Small intestine (tissue), 7 donors: Measurements from ENCODE around the gene HBG2. TPM values are rescaled to one million over a fixed set of nuclear protein-coding genes. Genes with fewer than 3 reads are reported as not detected.

Experiments
- DNase-seq, 2 donors: peaks; one replicate each; pipeline versions ENCODE4 v3.0.0 to v3.0.0-alpha.2; 2013
- FAIRE-seq: peaks from 2 replicates; lab custom pipeline; 2012; peaks lifted over from hg19 to GRCh38; lab: Jason Lieb, UNC
- H3K27ac ChIP-seq, 3 donors: one replicate each; pipeline ENCODE4 v1.5.1; 2013; ENCODE audit warnings: low read length in 2 of 3, mild to moderate bottlenecking in 2 of 3, control low read depth in 1 of 3, inconsistent platforms in 1 of 3, low read depth in 1 of 3, moderate library complexity in 1 of 3
- H3K27me3 ChIP-seq, 3 donors: one replicate each; pipeline ENCODE4 v1.6.1; 2013; ENCODE audit warnings: low read length in 3 of 3, inconsistent platforms in 1 of 3; ENCODE audit not compliant: control insufficient read depth in 3 of 3, insufficient read depth in 3 of 3
- H3K36me3 ChIP-seq, 3 donors: one replicate each; pipeline ENCODE4 v1.6.1; 2013; ENCODE audit warnings: low read length in 3 of 3, inconsistent platforms in 1 of 3, low read depth in 1 of 3, mild to moderate bottlenecking in 1 of 3, moderate library complexity in 1 of 3; ENCODE audit not compliant: control insufficient read depth in 3 of 3, insufficient read depth in 2 of 3
- H3K4me1 ChIP-seq, 3 donors: one replicate each; pipeline ENCODE4 v1.6.1; 2013; ENCODE audit warnings: low read length in 2 of 3, inconsistent platforms in 1 of 3, low read depth in 1 of 3, mild to moderate bottlenecking in 1 of 3, moderate library complexity in 1 of 3; ENCODE audit not compliant: control insufficient read depth in 3 of 3, insufficient read depth in 2 of 3
- H3K4me3 ChIP-seq, 3 donors: one replicate each; pipeline ENCODE4 v1.5.1; 2013; ENCODE audit warnings: low read length in 3 of 3, control low read depth in 1 of 3, inconsistent platforms in 1 of 3, low read depth in 1 of 3, mild to moderate bottlenecking in 1 of 3, moderate library complexity in 1 of 3
- H3K9me3 ChIP-seq, 2 donors: one replicate each; pipeline ENCODE4 v1.6.1; 2013; ENCODE audit warnings: low read depth in 1 of 2, low read length in 1 of 2; ENCODE audit not compliant: control insufficient read depth in 2 of 2, insufficient read depth in 1 of 2
- WGBS, 3 donors: extraction: QIAGEN DNeasy Blood & Tissue Kit; methylation state at CpG; one replicate each; pipeline ENCODE4 v1.1.7; 2013; 5-methylcytosine and 5-hydroxymethylcytosine counted together
- polyA plus RNA-seq, 4 donors: library from polyadenylated mRNA; stranded (reverse) in 3 of 4; unstranded in 1 of 4; fragments of 200-250 nt in 3 of 4; fragments of 120-200 nt in 1 of 4; gene quantifications; one replicate each; pipeline versions ENCODE4 v1.2.1 to v1.2.3, GENCODE V29; 2013
- donor health status: healthy with polysubstance abuse.
- donor health status: control.
- donor health status: control.
- donor health status: Bipolar disorder and iron deficiency.
- donor health status: healthy.

Gene HBG2
- polyA plus RNA-seq, 4 donors: 857 TPM; not detected in 3

DNA sequence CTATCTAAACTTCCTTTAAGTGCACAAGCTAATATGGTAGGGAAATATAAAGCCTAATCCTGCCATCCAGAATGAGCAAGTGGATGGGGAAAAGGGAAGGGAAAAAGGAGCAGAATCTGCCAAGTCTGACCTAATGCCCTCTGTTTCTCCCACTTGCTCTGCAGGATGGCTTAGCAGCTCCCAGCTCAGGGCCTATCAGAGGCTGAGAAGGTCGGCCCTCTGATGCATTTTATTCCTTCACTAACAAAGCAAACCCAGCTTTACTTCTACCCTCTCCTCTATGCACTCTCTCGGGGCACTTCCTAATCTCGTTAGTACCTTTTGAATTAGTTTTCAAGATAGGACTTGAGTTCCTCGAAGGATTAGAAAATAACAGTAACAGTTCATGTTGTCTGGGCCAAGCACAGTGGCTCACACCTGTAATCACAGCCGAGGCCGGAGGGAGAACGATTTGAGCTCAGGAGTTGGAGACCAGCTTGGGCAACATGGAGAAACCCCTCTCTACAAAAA lies 44.1 kb downstream of the HBG2 start:
- no peak for FAIRE-seq

DNA sequence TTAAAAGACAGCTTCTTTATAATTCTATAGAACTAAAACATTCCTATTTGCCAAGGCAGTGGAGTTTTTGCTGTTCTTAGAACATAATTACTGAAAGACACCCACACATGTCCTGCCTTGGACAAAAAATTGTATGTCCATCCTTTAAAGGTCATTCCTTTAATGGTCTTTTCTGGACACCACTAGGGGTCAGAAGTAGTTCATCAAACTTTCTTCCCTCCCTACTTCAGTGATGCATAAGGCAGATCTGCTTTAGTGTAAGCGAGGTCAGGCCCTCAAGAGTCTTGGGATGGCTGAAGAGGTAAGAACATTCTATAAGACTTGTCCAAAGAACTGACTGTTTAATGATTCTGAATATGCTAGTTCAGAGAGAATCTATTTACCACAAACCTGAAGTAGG lies 49.8 kb downstream of the HBG2 start:
- FAIRE-seq (no peak), DNase-seq (peak in 1 of 2 donors; percentile 11)
- 18 to 36% (median 34%) methylated on average over 1 of the region's 1 CpG for WGBS, 3 donors
- Histone ChIP-seq H3K36me3 (no peaks in the 10 kb centered on the region), H3K4me1 (no peaks in the 10 kb centered on the region), H3K9me3 (no peaks in the 10 kb centered on the region), H3K27me3 (no peaks in the 10 kb centered on the region), H3K4me3 (no peak overlapping the region), H3K27ac (no peak overlapping the region)

More for the DNA sequence above, 44.1 kb downstream of the HBG2 start:
- no peaks in the 10 kb centered on the region for H3K36me3 ChIP-seq
- no peak overlapping the region for H3K4me3 ChIP-seq
- no peaks in the 10 kb centered on the region for H3K27me3 ChIP-seq
- no peak for DNase-seq
- H3K27ac ChIP-seq: no peak overlapping the region
- WGBS, 3 donors: 49 to 58% (median 50%) methylated on average over 7 of the region's 7 CpGs
- no peaks in the 10 kb centered on the region for H3K9me3 ChIP-seq
- H3K4me1 ChIP-seq: no peaks in the 10 kb centered on the region

DNA sequence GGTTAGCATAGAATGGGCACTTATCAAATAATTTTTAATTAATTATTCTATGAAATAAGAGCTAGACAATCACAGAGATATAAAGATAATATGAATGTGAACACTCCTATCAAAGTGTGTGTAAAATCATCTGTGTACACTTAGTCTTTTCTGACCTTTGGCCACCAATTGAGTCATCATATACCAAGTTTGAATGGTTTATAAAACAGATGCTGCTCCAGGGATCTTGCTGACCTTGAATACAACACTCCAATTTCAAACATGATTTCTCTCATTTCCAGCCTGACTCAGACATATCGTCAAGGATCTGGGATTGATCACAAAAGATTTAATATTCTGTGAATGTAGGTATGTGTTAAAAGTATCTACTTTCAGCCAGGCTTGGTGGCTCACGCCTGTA lies 51.2 kb downstream of the HBG2 start:
- Histone ChIP-seq H3K4me1 (no peaks in the 10 kb centered on the region), H3K4me3 (no peak overlapping the region), H3K36me3 (no peaks in the 10 kb centered on the region), H3K27me3 (no peaks in the 10 kb centered on the region), H3K27ac (no peak overlapping the region), H3K9me3 (no peaks in the 10 kb centered on the region)
- WGBS, 3 donors: 76 to 84% (median 76%) methylated on average over 2 of the region's 2 CpGs
- FAIRE-seq (no peak), DNase-seq (peak in 1 of 2 donors; percentile 17)

Other genes starting within 250 kb of the HBG2 start
- not detected for gene OR52J3, start 208.3 kb downstream of the HBG2 start, polyA plus RNA-seq
- gene OR52E2, start 195.2 kb downstream of the HBG2 start, polyA plus RNA-seq: not detected
- not detected for gene OR52E1, start 185.2 kb downstream of the HBG2 start, polyA plus RNA-seq
- not detected for gene OR52A5, start 116.4 kb downstream of the HBG2 start, polyA plus RNA-seq
- gene OR52A1, start 100.0 kb downstream of the HBG2 start, polyA plus RNA-seq: not detected
- gene OR51V1, start 54.1 kb downstream of the HBG2 start, polyA plus RNA-seq: not detected
- gene HBB, start 27.7 kb downstream of the HBG2 start, polyA plus RNA-seq: 10 to 100 TPM in 2 of 4 donors, 1 to 10 TPM in 2; 7.4 to 61.4 (median 13.2) TPM
- under 1 TPM in 1 of 4 donors, not detected in 3; 0.15 TPM for gene HBD, start 20.3 kb downstream of the HBG2 start, polyA plus RNA-seq
- gene HBG1, start 4.9 kb downstream of the HBG2 start, polyA plus RNA-seq: 1 to 10 TPM in 1 of 4 donors, not detected in 3; 2.5 TPM
- 1 to 10 TPM in 1 of 4 donors, not detected in 3; 1.9 TPM for gene HBE1, start 15.2 kb upstream of the HBG2 start, polyA plus RNA-seq
- not detected for gene OR51B4, start 47.2 kb upstream of the HBG2 start, polyA plus RNA-seq
- gene OR51B2, start 69.5 kb upstream of the HBG2 start, polyA plus RNA-seq: not detected
- under 1 TPM in 1 of 4 donors, not detected in 3; 0.15 TPM for gene OR51B5, start 88.7 kb upstream of the HBG2 start, polyA plus RNA-seq
- not detected for gene OR51B6, start 96.7 kb upstream of the HBG2 start, polyA plus RNA-seq
- not detected for gene OR51M1, start 129.0 kb upstream of the HBG2 start, polyA plus RNA-seq
- not detected for gene OR51Q1, start 167.3 kb upstream of the HBG2 start, polyA plus RNA-seq
- not detected for gene OR51I1, start 186.7 kb upstream of the HBG2 start, polyA plus RNA-seq
- gene OR51I2, start 194.5 kb upstream of the HBG2 start, polyA plus RNA-seq: under 1 TPM in 1 of 4 donors, not detected in 3; 0.03 TPM
- not detected for gene OR52D1, start 233.9 kb upstream of the HBG2 start, polyA plus RNA-seq